Measurements from ENCODE around the gene PARP12.

DNA sequence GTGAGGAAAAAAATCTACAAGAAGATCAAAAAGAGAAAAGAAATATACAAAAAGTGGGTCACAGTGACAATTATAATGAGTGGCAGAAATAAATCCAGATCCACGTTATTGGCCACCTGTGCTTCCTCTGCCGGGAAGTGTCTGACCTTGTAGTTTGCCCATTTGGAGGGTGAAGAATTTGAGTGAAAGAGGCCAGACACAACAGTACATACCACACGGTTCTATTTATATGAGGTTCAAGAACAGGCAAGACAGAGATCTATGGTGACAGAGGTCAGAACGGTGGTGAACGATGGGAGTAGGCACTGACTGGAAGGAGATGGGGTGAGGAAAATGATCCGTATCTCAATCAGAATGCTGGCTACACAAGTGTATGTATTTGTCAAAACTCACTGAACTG lies 17.1 kb downstream of the PARP12 start:
- TF ChIP-seq, protein P1, sequence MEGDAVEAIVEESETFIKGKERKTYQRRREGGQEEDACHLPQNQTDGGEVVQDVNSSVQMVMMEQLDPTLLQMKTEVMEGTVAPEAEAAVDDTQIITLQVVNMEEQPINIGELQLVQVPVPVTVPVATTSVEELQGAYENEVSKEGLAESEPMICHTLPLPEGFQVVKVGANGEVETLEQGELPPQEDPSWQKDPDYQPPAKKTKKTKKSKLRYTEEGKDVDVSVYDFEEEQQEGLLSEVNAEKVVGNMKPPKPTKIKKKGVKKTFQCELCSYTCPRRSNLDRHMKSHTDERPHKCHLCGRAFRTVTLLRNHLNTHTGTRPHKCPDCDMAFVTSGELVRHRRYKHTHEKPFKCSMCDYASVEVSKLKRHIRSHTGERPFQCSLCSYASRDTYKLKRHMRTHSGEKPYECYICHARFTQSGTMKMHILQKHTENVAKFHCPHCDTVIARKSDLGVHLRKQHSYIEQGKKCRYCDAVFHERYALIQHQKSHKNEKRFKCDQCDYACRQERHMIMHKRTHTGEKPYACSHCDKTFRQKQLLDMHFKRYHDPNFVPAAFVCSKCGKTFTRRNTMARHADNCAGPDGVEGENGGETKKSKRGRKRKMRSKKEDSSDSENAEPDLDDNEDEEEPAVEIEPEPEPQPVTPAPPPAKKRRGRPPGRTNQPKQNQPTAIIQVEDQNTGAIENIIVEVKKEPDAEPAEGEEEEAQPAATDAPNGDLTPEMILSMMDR (IDR thresholded peaks at IDR 0.05): no peak
- no peak for TF ChIP-seq POLR2A (IDR thresholded peaks at IDR 0.05)
